IPS DF 6.9 (cell line): ENCODE data around the gene UCN2.

ENCODE experiments used
- DNase-seq: peaks from one replicate; pipeline ENCODE4 v3.0.0-alpha.2; 2013; ENCODE audit warnings: low read depth, low spot score
- H3K27ac ChIP-seq: one replicate; pipeline ENCODE4 v1.5.1; 2013; ENCODE audit warnings: low read length, control low read depth
- H3K27me3 ChIP-seq: 2 replicates; pipeline ENCODE4 v1.6.1; 2013; ENCODE audit warnings: mild to moderate bottlenecking, low read length; ENCODE audit not compliant: control insufficient read depth, insufficient read depth
- H3K36me3 ChIP-seq: 2 replicates; pipeline ENCODE4 v1.6.1; 2013; ENCODE audit warnings: low read length; ENCODE audit not compliant: control insufficient read depth, insufficient read depth
- H3K4me1 ChIP-seq: 2 replicates; pipeline ENCODE4 v1.6.1; 2013; ENCODE audit warnings: low read length; ENCODE audit not compliant: control insufficient read depth, insufficient read depth
- H3K4me3 ChIP-seq: 2 replicates; pipeline ENCODE4 v1.5.1; 2013; ENCODE audit warnings: mild to moderate bottlenecking, low read length
- H3K9me3 ChIP-seq: 2 replicates; pipeline ENCODE4 v1.6.1; 2013; ENCODE audit warnings: low read length, inconsistent platforms; ENCODE audit not compliant: control insufficient read depth, insufficient read depth
- WGBS: extraction: QIAGEN DNeasy Blood & Tissue Kit; methylation state at CpG from one replicate; pipeline ENCODE4 v1.1.7; 2013; ENCODE audit warnings: mixed read lengths, missing lambda C conversion rate; ENCODE audit not compliant: insufficient read length, insufficient coverage; 5-methylcytosine and 5-hydroxymethylcytosine counted together

UCN2 gene

GRCh38 chr3:48562367-48563095 lies 1.1 kb downstream of the UCN2 start:
- H3K9me3 ChIP-seq = no peaks in the 10 kb centered on the region
- peaks cover 12% of the 10 kb centered on the region for H3K4me1 ChIP-seq
- DNase-seq = no peak
- WGBS = no CpG with 5 or more reads among the region's 20 CpGs
- H3K36me3 ChIP-seq = no peaks in the 10 kb centered on the region
- no peak overlapping the region for H3K4me3 ChIP-seq
- H3K27me3 ChIP-seq = no peaks in the 10 kb centered on the region
- no peak overlapping the region for H3K27ac ChIP-seq

GRCh38 chr3:48561045-48561736 lies 2.4 kb downstream of the UCN2 start:
- no peaks in the 10 kb centered on the region for H3K27me3 ChIP-seq
- peak; percentile 18 for DNase-seq
- H3K36me3 ChIP-seq = no peaks in the 10 kb centered on the region
- H3K4me3 ChIP-seq = no peak overlapping the region
- no peak overlapping the region for H3K27ac ChIP-seq
- WGBS = no CpG with 5 or more reads among the region's 21 CpGs
- peaks cover 12% of the 10 kb centered on the region for H3K4me1 ChIP-seq
- H3K9me3 ChIP-seq = no peaks in the 10 kb centered on the region

- Histone ChIP-seq H3K9me3 (no peaks in the 10 kb centered on the region), H3K27ac (no peak overlapping the region), H3K4me3 (no peak overlapping the region), H3K4me1 (peaks cover 12% of the 10 kb centered on the region), H3K27me3 (no peaks in the 10 kb centered on the region), H3K36me3 (no peaks in the 10 kb centered on the region)
- WGBS = no CpG with 5 or more reads among the region's 5 CpGs
- DNase-seq = no peak
Measured at GRCh38 chr3:48560648-48561018, 2.9 kb downstream of the UCN2 start.

- Histone ChIP-seq H3K36me3 (no peaks in the 10 kb centered on the region), H3K4me1 (peaks cover 11% of the 10 kb centered on the region), H3K27ac (no peak overlapping the region), H3K9me3 (no peaks in the 10 kb centered on the region), H3K27me3 (no peaks in the 10 kb centered on the region), H3K4me3 (no peak overlapping the region)
- no CpG with 5 or more reads among the region's 6 CpGs for WGBS
- DNase-seq = no peak
Measured at GRCh38 chr3:48558493-48559134, 5.0 kb downstream of the UCN2 start.

GRCh38 chr3:48556796-48557626 lies 6.6 kb downstream of the UCN2 start, which contains the start of gene PFKFB4:
PFKFB4 (minus strand) TSS chr3:48556803; CDS start chr3:48556777, 26 bp downstream.
- H3K4me3 ChIP-seq = peak within 1 kb of the TSS; percentile 80
- H3K4me1 ChIP-seq = peaks cover 8% of the 10 kb centered on the region

GRCh38 chr3:48555949-48556795 lies 7.4 kb downstream of the UCN2 start:
- no CpG with 5 or more reads among the region's 29 CpGs for WGBS
- H3K9me3 ChIP-seq = no peaks in the 10 kb centered on the region
- DNase-seq = no peak
- H3K27me3 ChIP-seq = no peaks in the 10 kb centered on the region
- no peak overlapping the region for H3K27ac ChIP-seq
- no peaks in the 10 kb centered on the region for H3K36me3 ChIP-seq
- H3K4me3 ChIP-seq = peak overlapping the region; percentile 80
- H3K4me1 ChIP-seq = peaks cover 6% of the 10 kb centered on the region

More at GRCh38 chr3:48556796-48557626, 6.6 kb downstream of the UCN2 start, which contains the start of gene PFKFB4:
- no CpG with 5 or more reads among the region's 53 CpGs for WGBS
- H3K27me3 ChIP-seq = no peaks in the 10 kb centered on the region
- H3K36me3 ChIP-seq = no peaks in the 10 kb centered on the region
- peak; percentile 97 for DNase-seq
- H3K27ac ChIP-seq = no peak within 1 kb of the TSS
- no peaks in the 10 kb centered on the region for H3K9me3 ChIP-seq

GRCh38 chr3:48555231-48555948 lies 8.2 kb downstream of the UCN2 start:
- Histone ChIP-seq H3K4me3 (no peak overlapping the region), H3K27ac (no peak overlapping the region), H3K9me3 (no peaks in the 10 kb centered on the region), H3K36me3 (no peaks in the 10 kb centered on the region), H3K4me1 (peaks cover 4% of the 10 kb centered on the region), H3K27me3 (no peaks in the 10 kb centered on the region)
- WGBS = no CpG with 5 or more reads among the region's 10 CpGs
- DNase-seq = no peak

- no CpG with 5 or more reads among the region's 14 CpGs for WGBS
- H3K4me1 ChIP-seq = no peaks in the 10 kb centered on the region; the same call in 1 of the 2 replicates
- no peak overlapping the region for H3K27ac ChIP-seq
- H3K27me3 ChIP-seq = no peaks in the 10 kb centered on the region
- H3K9me3 ChIP-seq = no peaks in the 10 kb centered on the region
- no peaks in the 10 kb centered on the region for H3K36me3 ChIP-seq
- no peak overlapping the region for H3K4me3 ChIP-seq
- DNase-seq = no peak
Measured at GRCh38 chr3:48553886-48554845, 9.4 kb downstream of the UCN2 start.
